GM11168 (cell line): ENCODE results near the gene IQCK.

Experiments
- in situ Hi-C: fragments of 300-500 bp; cut with MboI; formaldehyde crosslinking; loops from one replicate; pipeline ENCODE4 v1.12.0; 2022; ENCODE audit warnings: low sequenced_read_pairs; ENCODE audit not compliant: unreplicated experiment

The IQCK gene

DNA sequence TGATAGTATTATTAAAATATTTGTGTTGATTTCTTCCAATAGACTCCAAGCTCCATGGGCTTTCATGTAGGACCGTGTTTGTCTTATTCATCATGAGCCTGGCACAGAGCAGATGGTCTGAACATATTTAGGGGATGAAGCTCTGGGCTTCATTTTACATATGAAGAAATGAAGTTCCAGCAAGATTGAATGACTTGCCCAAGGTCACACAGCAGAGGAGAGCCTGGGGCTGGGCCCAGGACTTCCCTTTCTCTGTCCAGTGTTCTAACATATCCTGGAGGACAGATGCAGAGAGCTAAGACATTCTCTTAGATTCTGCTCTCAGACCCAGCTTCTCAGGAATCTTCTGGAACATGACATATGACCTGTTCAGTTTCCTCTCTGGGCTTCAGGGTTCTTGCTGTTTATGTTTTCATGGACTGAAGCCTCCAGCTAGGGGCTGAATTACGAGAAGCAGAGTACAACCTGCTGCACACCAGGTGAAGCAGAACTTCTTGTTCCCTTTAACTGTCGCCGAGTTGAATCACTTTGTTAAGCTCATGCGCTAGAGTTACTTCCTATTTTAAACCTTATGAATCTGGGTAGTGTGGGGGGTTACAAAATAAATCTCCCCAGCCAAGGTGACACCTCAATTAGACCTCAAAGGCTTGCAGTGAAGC, 113.0 kb downstream of the IQCK start:
- in situ Hi-C loops = no loop called here

DNA sequence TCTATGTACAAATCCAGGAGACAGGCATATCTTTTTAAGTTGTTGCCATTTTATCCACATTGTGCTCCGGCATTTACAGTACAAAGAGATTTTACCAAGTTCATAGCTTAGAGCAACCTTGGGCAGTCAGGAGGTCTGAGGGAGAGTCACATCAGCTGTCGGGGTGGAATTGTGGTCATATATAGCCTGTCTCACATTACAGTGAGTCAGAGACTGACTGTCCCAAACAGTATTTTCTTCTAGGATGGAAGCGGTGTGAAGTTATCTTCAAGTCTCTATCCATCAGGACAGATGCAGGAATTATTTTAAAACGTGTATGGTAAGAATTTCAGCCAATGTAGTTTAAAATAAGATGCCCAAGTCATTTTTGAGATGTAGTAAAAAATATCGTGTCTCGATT, 113.6 kb downstream of the IQCK start:
- in situ Hi-C loops = no loop called here

DNA sequence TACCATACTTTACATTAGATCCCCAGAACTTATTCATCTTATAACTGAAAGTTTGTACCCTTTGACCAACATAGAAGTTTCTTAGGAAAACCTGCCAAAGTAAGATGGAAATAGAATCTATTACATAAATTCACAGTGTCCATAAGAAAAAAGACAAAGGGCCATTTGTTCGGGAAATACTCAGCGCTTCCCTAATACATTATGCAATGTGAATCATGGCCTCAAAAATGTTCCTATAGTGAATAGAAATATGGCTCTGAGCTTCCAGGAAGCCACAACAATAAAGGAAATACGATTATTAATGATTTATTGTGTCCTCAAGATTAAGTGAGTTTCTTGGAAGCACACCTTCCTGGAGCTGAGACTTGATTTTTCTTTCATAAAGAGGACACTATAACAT, 115.1 kb downstream of the IQCK start:
- in situ Hi-C loops = no loop called here

DNA sequence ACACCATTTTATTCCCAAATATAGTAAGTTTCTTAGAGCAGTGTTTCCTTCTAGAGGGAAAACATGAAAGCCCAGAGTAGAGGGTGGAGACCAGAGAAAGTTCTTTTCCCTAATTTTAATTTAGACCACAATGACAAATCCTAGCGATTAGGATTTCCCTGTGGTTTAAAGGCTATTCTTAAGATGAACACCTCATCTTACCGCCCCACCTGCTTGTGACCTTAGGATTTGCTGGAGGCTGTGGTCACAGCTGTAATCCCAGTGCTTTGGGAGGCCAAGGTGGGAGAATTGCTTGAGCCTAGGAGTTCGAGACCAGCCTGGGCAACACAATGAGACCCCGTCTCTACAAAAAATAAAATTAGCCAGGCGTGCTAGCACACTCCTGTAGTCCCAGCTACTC, 115.5 kb downstream of the IQCK start:
- in situ Hi-C loops = no loop called here

DNA sequence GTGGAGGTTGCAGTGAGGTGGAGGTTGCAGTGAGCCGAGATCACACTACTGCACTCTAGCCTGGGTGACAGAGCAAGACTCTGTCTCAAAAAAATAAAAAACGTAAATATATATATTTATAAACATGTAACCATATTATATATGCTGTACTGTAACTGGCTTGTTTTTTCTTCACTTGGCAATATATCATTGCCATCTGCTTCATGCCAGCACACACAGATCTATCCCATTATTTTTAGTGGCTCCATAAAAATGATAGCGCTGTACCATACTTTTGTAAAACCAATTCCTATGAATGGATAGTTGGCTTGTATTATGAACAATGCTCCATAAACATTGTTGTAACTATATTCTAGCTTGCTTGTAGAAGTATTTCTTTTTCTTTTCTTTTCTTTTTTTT, 117.1 kb downstream of the IQCK start:
- in situ Hi-C loops = no loop called here

DNA sequence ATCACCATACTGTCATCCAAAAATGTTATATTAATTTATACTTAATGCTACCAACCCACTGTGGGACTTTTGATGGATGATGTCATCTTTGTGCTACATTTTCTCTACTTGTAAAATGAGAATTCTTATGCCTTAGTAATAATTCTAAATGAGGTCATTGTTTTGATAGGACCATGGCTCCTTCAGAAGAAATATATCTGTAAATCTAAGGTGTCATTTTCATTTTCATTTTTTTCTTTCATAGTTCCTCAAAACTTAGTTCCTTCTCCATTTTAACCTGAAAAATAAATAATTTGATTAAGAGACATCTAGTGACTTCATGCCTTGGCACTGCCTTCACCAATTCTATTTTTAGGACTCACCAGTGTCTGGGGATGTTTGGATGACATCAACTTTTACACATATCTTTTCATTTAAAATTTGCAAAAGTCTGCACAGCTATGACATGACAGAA, 117.9 kb downstream of the IQCK start:
- in situ Hi-C loops = no loop called here

DNA sequence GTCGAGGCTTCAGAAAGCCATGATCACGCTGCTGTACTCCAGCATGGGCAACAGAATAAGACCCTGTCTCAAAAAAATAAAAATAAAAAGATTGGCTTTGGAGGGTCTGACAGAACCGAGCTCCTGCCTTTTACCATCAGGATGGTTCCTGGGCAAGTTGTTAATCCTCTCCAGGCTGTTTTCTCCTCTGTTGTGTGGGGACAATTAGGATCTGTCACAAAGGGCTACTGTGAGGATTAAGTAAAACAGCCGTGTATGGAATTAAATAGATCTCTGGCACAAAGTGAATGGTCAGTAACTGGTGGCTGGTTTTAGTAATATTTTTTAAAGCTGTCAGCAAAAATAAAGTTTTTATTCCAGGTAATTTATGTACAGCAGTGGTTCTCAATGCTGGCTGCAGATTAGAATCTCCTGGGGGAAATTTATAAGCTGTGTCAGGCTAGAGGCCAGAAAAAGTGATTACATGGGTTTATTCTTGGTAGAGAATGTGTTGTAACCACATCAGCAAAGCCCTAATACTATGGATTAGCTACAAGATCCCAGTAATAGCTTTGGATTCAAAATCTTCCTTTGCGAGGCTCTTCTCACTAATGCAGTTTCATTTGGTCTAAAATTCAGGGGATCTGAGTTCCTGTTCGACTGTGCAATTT, 119.4 kb downstream of the IQCK start:
- in situ Hi-C loops = no loop called here

DNA sequence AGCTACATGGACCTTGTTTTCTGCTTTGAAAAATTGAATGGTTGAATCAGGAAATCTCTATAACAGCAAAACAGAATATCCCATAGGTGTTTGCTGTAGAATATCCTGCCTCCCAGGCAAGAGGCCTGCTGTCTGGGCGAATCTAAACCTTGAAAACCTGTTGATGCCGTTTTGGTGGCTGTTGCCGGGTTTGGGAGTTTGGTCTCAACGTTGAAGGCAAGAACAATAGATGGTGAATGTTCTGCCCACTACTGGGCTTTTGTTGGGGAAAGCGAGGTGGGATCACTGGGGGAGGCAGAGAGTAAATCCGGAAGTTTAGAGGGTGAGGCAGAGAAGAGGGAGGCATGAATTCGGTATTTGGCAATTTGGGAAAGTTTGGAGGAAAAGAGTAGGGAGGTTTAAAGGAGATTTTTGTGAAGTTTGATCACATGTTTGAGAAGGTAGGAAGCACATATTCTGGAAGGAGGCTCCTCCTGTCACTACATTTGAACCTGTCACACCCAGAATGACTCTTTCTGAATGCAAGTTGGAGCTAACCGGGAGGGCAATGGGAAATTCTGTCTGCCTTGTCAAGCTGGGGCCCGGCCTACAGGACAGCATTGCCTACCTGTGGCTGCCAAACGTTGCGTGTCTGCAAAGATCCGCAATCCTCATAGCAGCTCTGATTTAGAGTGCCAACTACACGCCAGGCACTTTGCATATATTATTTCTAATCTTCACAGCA, 120.1 kb downstream of the IQCK start:
- in situ Hi-C loops = no loop called here

DNA sequence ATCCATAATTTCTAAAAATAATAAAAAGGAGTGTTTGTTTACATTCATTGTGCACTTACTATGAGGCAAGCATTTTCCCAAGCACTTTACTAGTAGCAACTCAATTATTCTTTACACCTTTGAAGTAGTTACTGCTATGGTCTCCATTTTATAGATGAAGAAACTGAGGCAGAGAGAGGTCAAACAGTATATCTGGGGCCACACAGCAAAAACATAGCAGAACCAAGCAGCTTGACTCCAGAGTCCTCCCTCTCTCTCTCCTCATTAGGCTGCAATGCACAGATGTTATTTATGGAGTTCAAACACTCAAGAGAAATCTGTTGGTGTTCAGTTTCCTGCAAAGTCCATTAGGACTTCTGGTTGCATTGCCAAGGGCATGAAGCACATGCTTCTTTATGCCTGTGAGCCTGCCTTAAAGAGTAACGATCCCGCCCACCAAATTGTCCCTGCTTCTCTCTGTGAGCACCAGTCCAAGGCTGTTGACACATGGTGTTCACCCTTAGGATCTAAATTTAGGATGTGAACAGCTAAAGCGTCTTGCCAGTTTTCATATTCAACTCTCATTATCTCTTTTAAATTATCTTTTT, 122.5 kb downstream of the IQCK start:
- in situ Hi-C loops = no loop called here

DNA sequence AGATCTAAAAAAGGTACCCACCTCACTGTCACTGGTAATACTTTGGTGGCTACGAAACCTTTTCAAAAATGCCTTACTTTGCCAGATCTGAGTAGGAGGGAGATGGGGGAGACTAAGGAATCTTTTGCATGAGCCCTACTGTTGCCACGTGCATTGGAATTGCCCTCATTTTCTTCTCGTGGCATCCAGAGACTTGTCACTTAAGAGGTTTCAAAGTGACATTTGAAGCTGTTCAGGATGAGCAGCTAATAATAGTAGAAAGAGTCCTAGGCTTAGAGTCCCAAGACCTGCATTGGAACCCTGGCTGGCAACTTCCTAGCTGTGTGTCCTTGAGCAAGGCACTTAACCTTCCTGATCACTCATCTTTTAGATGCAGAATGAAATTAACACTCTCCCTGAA, 123.1 kb downstream of the IQCK start:
- in situ Hi-C loops = no loop called here

DNA sequence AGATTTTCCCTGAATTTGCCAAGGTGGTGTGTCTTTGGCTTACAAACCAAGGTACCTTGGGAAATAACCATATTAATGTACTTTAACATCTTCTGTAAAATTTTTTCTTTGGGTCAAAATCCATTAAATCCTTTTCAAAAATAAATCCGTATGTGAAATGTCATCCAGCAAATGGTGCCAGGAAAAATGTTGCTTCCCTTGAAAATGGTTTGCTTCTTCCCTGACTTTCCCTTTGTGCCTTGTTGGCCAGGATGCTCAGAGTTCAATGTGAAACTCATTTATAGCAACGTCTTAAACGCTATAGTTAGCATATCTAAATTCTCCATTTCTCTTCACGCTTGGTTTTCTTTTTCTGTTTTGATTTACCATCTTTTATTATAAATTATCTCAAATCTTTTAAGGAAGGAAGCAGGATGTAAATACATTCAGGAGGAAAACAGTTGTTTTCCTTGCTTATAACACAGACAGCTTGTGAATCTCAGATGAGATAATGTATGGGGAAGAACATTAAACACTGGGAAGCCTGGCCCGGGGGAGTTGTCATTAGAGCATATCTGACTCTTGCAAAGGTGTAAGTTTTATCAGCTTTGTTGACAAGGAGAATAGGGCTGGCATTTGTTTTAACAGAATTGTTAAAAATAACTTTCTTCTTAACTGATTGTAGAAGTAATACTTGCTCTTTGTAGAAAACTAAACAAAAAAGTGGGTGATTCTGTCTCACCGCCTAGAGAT, 124.5 kb downstream of the IQCK start:
- in situ Hi-C loops = no loop called here

DNA sequence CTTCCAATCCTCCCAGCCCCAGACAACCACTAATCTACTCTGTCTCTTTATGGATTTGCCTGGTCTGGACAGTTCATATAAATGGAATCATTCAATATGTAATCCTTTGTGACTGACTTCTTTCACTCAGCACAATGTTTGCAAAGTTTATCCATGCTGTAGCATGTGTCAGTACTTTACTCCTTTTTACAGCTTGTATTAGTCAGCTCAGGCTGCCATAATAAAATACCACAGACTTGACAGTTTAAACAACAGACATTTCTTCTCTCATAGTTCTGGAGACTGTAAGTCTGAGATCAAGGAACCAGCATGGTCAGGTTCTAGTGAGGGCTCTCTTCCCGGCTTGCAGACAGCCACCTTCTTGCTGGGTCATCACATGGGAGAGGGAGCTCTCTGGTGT, 125.3 kb downstream of the IQCK start:
- in situ Hi-C loops = no loop called here

DNA sequence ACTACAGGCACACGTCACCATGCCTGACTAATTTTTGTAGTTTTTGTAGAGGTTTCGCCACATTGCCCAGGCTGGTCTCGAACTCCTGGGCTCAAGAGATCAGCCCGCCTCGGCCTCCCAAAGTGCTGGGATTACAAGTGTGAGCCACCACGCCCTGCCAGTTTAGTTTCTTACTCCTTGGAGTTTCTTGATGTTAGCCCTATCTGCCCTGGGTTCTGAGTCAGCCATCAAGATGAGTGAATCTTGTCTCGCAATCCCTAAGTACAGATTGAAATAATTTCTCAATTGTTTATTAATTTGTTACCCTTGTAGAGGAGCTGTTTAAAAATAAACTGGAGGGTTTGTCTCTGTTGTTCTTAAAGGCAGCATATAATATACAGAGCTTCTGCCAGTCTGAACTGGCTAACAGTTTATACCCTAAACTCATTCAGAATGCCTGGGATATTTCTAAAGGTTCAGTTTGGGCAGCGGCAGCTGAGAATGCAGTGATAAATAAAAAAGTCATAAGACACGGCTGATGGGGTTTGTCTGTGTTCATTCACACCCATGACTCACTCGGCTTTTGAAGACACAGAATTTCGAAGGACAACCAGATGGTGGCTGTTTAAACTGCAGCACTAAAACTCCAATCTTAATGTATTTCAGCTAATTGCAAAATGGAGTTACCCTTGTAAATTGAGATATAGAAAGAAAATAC, 127.0 kb downstream of the IQCK start:
- in situ Hi-C loops = no loop called here

DNA sequence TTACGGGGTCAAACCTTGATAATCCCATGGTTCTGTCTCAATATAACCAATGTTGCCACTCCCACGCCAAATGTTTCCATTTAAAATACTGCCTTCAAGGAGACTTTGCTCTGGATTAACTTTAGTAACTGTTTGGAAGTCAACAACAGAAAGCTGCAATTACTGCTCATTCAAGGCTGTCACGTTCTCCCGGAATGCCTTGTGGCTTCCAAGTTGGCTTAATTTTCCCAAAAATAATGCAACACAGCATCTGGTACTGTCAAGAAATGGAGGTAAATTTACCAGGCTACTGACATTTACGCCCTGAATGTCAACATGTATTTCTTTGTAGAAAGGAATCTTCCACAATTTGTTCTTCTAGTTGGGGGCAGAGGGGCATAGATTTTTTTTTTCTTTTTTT, 128.4 kb downstream of the IQCK start:
- in situ Hi-C loops = no loop called here

DNA sequence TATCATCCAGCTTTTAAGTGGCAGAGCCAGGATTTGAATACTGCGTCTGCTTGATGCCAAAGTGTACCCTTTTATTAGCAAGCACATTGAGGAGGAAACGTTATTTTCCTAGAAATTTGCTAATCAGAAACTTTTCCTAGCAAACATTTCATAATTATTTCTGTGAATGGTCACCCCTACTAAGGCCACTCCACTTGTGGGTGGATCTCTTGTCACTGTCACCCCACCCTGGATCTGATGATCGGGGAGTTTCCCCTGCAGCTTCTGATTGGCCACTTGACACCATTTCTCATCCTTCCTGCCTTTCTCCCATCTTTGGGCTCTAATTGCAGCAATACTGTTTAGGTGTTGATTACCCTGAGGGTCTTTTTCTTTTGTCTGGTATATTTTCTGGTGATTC, 130.7 kb downstream of the IQCK start:
- in situ Hi-C loops = no loop called here

DNA sequence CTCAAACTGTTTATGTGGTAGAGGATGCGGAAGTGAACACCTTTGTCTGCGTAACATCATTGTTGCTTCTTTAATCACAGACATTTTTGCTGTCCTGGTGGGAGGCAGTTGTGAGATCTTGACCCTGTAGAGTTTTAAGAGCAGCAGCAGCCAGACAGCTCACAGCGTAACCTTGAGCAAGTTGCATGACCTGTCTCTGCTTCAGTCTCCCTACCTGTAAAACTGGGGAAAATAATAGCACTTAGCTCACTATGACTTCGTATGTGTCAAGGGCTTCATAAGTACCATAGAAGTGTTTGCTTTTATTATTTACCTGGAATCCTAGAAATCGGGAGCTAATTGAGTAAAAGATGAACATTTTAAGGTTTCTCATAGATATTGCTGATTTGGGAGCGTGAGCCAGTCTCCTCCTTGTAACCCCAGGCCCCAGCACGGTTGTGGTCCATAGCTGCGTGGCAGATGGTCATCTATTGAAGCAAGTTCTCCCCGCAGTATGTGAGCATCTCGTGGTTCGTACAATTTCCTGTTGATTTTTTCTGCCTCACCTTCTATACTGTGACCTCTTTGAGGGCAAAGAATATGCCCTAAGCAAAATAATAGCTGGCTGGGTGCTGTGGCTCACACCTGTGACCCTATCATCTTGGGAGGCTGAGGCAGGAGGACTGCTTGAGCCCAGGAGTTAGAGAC, 132.2 kb downstream of the IQCK start:
- in situ Hi-C loops = no loop called here

DNA sequence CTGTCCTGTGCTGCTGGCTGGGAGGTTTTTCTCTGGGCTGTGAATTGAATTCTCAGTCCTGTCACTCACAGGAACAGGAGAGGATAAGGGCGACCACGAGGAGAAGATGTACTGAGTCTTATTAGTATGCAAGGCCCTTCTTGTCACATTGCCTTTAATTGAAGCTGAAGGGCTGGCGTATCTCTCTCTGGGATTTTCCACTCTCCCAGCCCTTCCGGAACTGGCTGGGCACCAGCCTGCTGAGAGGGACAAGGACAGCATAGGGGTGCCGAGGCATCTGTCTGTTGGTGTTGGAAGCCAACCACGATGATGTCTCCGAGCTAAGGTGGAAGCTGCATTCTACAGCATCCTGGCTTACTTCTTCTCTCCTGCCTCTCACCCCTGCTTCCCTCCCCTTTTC, 133.4 kb downstream of the IQCK start:
- in situ Hi-C loops = no loop called here

DNA sequence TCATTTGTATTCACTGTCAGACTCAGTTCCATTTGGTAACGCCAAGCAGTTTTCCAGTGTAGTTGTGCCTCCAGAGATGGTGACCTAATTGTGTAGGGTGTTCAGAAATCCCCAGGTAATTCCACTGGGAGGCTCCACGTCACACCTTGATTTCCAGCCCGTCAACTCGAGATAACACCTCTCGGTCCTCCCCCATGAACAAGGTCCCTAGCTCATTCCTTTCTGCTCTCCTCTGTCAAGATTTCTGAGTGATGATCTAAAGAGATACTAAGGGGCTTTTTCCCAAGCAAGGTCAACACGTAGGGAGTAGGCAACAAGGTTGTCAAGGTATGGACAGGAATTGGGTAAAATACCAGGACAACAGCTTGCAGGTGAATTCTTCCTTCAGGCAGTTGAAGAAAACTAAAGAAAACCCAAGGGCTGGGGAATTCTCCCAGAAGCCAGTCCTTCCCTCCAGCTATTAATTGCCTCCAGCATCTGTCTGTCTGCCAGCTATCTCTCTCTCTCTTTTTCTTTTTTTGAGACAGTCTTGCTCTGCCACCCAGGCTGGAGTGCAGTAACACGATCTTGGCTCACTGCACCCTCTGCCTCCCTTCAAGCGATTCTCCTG, 135.2 kb downstream of the IQCK start:
- in situ Hi-C loops = no loop called here
